Liver (tissue), 9 donors: Measurements from ENCODE around the gene NMRK1. TPM values are rescaled to one million over a fixed set of nuclear protein-coding genes. Genes with fewer than 3 reads are reported as not detected.

ENCODE experiments used
- DNase-seq: peaks from one replicate; pipeline ENCODE4 v3.0.0-alpha.2; 2017; ENCODE audit warnings: low spot score
- H3K27ac ChIP-seq, 2 donors: one replicate each; pipeline ENCODE4 v1.7.0; 2013; ENCODE audit warnings: inconsistent platforms in 2 of 2, low read length in 2 of 2, control low read depth in 1 of 2, low read depth in 1 of 2, mild to moderate bottlenecking in 1 of 2
- H3K27me3 ChIP-seq, 4 donors: one replicate each; pipeline versions ENCODE4 v1.6.1 to v1.7.0; 2013; ENCODE audit warnings: low read length in 3 of 4, inconsistent platforms in 1 of 4, mild to moderate bottlenecking in 1 of 4, moderate library complexity in 1 of 4; ENCODE audit not compliant: control insufficient read depth in 4 of 4, insufficient read depth in 4 of 4
- H3K36me3 ChIP-seq, 4 donors: one replicate each; pipeline versions ENCODE4 v1.6.1 to v1.7.0; 2013; ENCODE audit warnings: low read length in 3 of 4, mild to moderate bottlenecking in 3 of 4, low read depth in 1 of 4, moderate library complexity in 1 of 4; ENCODE audit not compliant: control insufficient read depth in 4 of 4, insufficient read depth in 3 of 4
- H3K4me1 ChIP-seq, 4 donors: one replicate each; pipeline versions ENCODE4 v1.6.1 to v1.7.0; 2013; ENCODE audit warnings: low read length in 3 of 4, mild to moderate bottlenecking in 3 of 4, moderate library complexity in 1 of 4; ENCODE audit not compliant: control insufficient read depth in 4 of 4, insufficient read depth in 4 of 4
- H3K4me3 ChIP-seq, 3 donors: one replicate each; pipeline versions ENCODE4 v1.6.1 to v1.7.0; 2013; ENCODE audit warnings: low read length in 3 of 3, control low read depth in 1 of 3, low read depth in 1 of 3, mild to moderate bottlenecking in 1 of 3
- H3K9ac ChIP-seq, 2 donors: one replicate each; pipeline ENCODE4 v1.7.0; 2013; ENCODE audit warnings: low read length in 2 of 2, mild to moderate bottlenecking in 2 of 2, moderate library complexity in 2 of 2, control low read depth in 1 of 2, low read depth in 1 of 2
- H3K9me3 ChIP-seq, 4 donors: one replicate each; pipeline versions ENCODE4 v1.6.1 to v1.7.0; 2013; ENCODE audit warnings: low read length in 3 of 4; ENCODE audit not compliant: control insufficient read depth in 4 of 4
- CTCF ChIP-seq: fragments of 150-350 bp; IDR thresholded peaks from 2 replicates; pipeline ENCODE4 v1.5.1; 2017; ENCODE audit warnings: improper control_type of control experiment, low read depth, low read length; ENCODE audit not compliant: missing input control
- FOXA2 ChIP-seq: IDR thresholded peaks from 2 replicates; pipeline ENCODE4 v1.6.1; 2016; ENCODE audit warnings: antibody characterized with exemption
- GABPA ChIP-seq, 2 donors: IDR thresholded peaks in 1 of 2; conservative IDR thresholded peaks in 1 of 2; 2 replicates each; pipeline ENCODE4 v1.6.1; 2016; ENCODE audit warnings: antibody characterized with exemption in 2 of 2, mild to moderate bottlenecking in 1 of 2, moderate library complexity in 1 of 2
- HNF4A ChIP-seq, 2 donors: conservative IDR thresholded peaks; 2 replicates each; pipeline ENCODE4 v1.6.1; 2016; ENCODE audit warnings: antibody characterized with exemption in 2 of 2, mild to moderate bottlenecking in 2 of 2
- HNF4G ChIP-seq: IDR thresholded peaks from 2 replicates; pipeline ENCODE4 v1.6.1; 2016; ENCODE audit warnings: antibody characterized with exemption
- JUND ChIP-seq, 2 donors: IDR thresholded peaks; 2 replicates each; pipeline ENCODE4 v1.6.1; 2016; ENCODE audit warnings: antibody characterized with exemption in 2 of 2
- NR2F2 ChIP-seq: IDR thresholded peaks from 2 replicates; pipeline ENCODE4 v1.6.1; 2016; ENCODE audit warnings: antibody characterized with exemption
- RAD21 ChIP-seq, 2 donors: IDR thresholded peaks; 2 replicates each; pipeline ENCODE4 v1.6.1; 2016; ENCODE audit warnings: antibody characterized with exemption in 2 of 2, mild to moderate bottlenecking in 2 of 2
- RXRA ChIP-seq, 2 donors: IDR thresholded peaks; 2 replicates each; pipeline ENCODE4 v1.6.1; 2017 to 2018; ENCODE audit warnings: antibody characterized with exemption in 2 of 2, mild to moderate bottlenecking in 1 of 2
- SP1 ChIP-seq: IDR thresholded peaks from 2 replicates; pipeline ENCODE4 v1.6.1; 2018; ENCODE audit warnings: antibody characterized with exemption, mild to moderate bottlenecking
- YY1 ChIP-seq: IDR thresholded peaks from 2 replicates; pipeline ENCODE4 v1.6.1; 2016; ENCODE audit warnings: antibody characterized with exemption, mild to moderate bottlenecking
- ZBTB33 ChIP-seq: IDR thresholded peaks from 2 replicates; pipeline ENCODE4 v1.6.1; 2016; ENCODE audit warnings: antibody characterized with exemption
- WGBS: extraction: QIAGEN DNeasy Blood & Tissue Kit; methylation state at CpG from one replicate; pipeline ENCODE4 v1.1.7; 2013; 5-methylcytosine and 5-hydroxymethylcytosine counted together
- polyA plus RNA-seq, 2 donors: library from polyadenylated mRNA; stranded (reverse) in 1 of 2; unstranded in 1 of 2; fragments of 200-250 nt in 1 of 2; fragments of >200 nt in 1 of 2; fragmentation: Nextera tagmentation in 1 of 2; extraction: Ambion mirVana in 1 of 2; gene quantifications; one replicate each; pipeline versions ENCODE4 v1.2.1 to v1.2.3, GENCODE V29; 2013 to 2015
- total RNA-seq, 2 donors: library from RNA; depleted of rRNA; stranded (reverse); fragments of >200 nt; gene quantifications; one replicate each; pipeline ENCODE4 v1.2.3, GENCODE V29; 2014
- donor health status: healthy.
- donor health status: healthy.
- donor health status: healthy.
- donor health status: healthy.
- donor health status: healthy.

NMRK1 gene
- total and polyA plus RNA-seq, 4 donors, result 6.8 to 32.2 (median 15.9) TPM

GRCh38 chr9:75036793-75037192, 51.2 kb downstream of the NMRK1 start:
- Histone ChIP-seq H3K4me3 (no peak overlapping the region), H3K9ac (no peak overlapping the region), H3K27ac (no peak overlapping the region), H3K36me3 (no peaks in the 10 kb centered on the region), H3K9me3 (no peaks in the 10 kb centered on the region), H3K4me1 (peaks cover 2 to 17% (median 5%) of the 10 kb centered on the region in 4 donors), H3K27me3 (no peaks in the 10 kb centered on the region)
- 33% methylated on average over 3 of the region's 3 CpGs for WGBS
- TF ChIP-seq HNF4A (conservative IDR thresholded peaks at IDR 0.05) (no peak), CTCF (no peak), ZBTB33 (no peak), JUND (IDR thresholded peaks at IDR 0.05) (no peak), FOXA2 (no peak), RAD21 (IDR thresholded peaks at IDR 0.05) (no peak), GABPA (IDR thresholded peaks at IDR 0.05 in 1 of 2, conservative IDR thresholded peaks at IDR 0.05 in 1 of 2) (no peak), NR2F2 (no peak)
- no peak for DNase-seq

GRCh38 chr9:75033791-75034473, 54.0 kb downstream of the NMRK1 start:
- WGBS, result 62% methylated on average over 2 of the region's 2 CpGs

More at GRCh38 chr9:75033791-75034473, 54.0 kb downstream of the NMRK1 start:
- no peak for TF ChIP-seq JUND (IDR thresholded peaks at IDR 0.05)
- no peak for TF ChIP-seq YY1
- TF ChIP-seq RAD21 (IDR thresholded peaks at IDR 0.05), result no peak
- TF ChIP-seq SP1, result peak; percentile 11
- TF ChIP-seq CTCF, result no peak
- TF ChIP-seq ZBTB33, result no peak
- TF ChIP-seq HNF4G, result no peak
- no peak for TF ChIP-seq RXRA (IDR thresholded peaks at IDR 0.05)
- H3K27ac ChIP-seq, result no peak overlapping the region
- H3K27me3 ChIP-seq, result no peaks in the 10 kb centered on the region
- H3K36me3 ChIP-seq, result no peaks in the 10 kb centered on the region
- DNase-seq, result no peak
- H3K9me3 ChIP-seq, result no peaks in the 10 kb centered on the region
- H3K4me1 ChIP-seq, result peaks cover 2 to 17% (median 5%) of the 10 kb centered on the region in 4 donors
- no peak overlapping the region for H3K9ac ChIP-seq
- H3K4me3 ChIP-seq, result no peak overlapping the region
